K562 (cell line): ENCODE results near the gene GALNT5. TPM values are rescaled to one million over a fixed set of nuclear protein-coding genes. Genes with fewer than 3 reads are reported as not detected.
A peak's percentile ranks its signal among the peaks of the same experiment; 100 is the strongest.

ENCODE experiments used
- ATAC-seq: fragments of 200-7000 bp; cut with Tn5 transposase; 3 replicates; pipeline ENCODE4 v1.9.1; 2020; ENCODE audit warnings: moderate library complexity
- BruUV-seq: library from RNA; stranded (reverse); fragments of 400-500 nt; replicated peaks from 2 replicates; lab custom pipeline; 2021; lab: Mats Ljungman, UMichigan
- CTCF ChIA-PET: fragments of 300-600 bp; formaldehyde crosslinking; extraction: SDS; loops from one replicate; lab custom pipeline; 2021; ENCODE audit warnings: low intra/inter-chr PET ratio; lab: Yijun Ruan, JAX
- POLR2A ChIA-PET: fragments of 300-600, 350-650 bp; sonication (Branson Sonifier 250); formaldehyde crosslinking; extraction: SDS; loops from one replicate; lab custom pipeline; 2021; ENCODE audit warnings: antibody characterized with exemption, inconsistent platforms; lab: Yijun Ruan, JAX
- DNase-seq, 4 experiments: peaks; one replicate each; pipeline versions ENCODE4 v3.0.0 to v3.0.0-alpha.2; 2011 to 2018; ENCODE audit warnings: low spot score in 3 of 4, mixed read lengths in 3 of 4; ENCODE audit errors: extremely low read depth in 1 of 4
- FAIRE-seq: peaks from 2 replicates; lab custom pipeline; 2011; peaks lifted over from hg19 to GRCh38; lab: Jason Lieb, UNC
- H2AFZ ChIP-seq: 2 replicates; pipeline ENCODE4 v1.6.0; 2011; ENCODE audit warnings: low read depth, low read length, control low read depth, inconsistent platforms
- H3K27ac ChIP-seq: fragments of 200-600 bp; 3 replicates; pipeline ENCODE4 v1.8.0; 2011; ENCODE audit warnings: low read depth, mild to moderate bottlenecking, control low read depth, inconsistent platforms, low read length, moderate library complexity, mixed read lengths; ENCODE audit errors: extremely low read depth
- H3K27me3 ChIP-seq, 2 experiments: fragments of 300-600 bp in 1 of 2; 2 replicates in 1 of 2; 3 replicates in 1 of 2; pipeline versions ENCODE4 v1.6.0 to v1.8.0; 2011; ENCODE audit warnings: inconsistent platforms in 2 of 2, low read length in 2 of 2, mild to moderate bottlenecking in 1 of 2, mixed read lengths in 1 of 2, moderate library complexity in 1 of 2; ENCODE audit not compliant: control insufficient read depth in 2 of 2, insufficient read depth in 2 of 2
- H3K36me3 ChIP-seq: fragments of 300-600 bp; 3 replicates; pipeline ENCODE4 v1.8.0; 2011; ENCODE audit warnings: mild to moderate bottlenecking, low read length, inconsistent platforms; ENCODE audit not compliant: control insufficient read depth, insufficient read depth
- H3K4me1 ChIP-seq, 2 experiments: fragments of 200-600 bp in 1 of 2; replicated peaks in 1 of 2; 2 replicates in 1 of 2; 3 replicates in 1 of 2; pipeline versions ENCODE4 v1.5.1 to v1.8.0; 2011; ENCODE audit warnings: inconsistent platforms in 2 of 2, low read length in 2 of 2, mild to moderate bottlenecking in 1 of 2, mixed read lengths in 1 of 2, moderate library complexity in 1 of 2; ENCODE audit not compliant: control insufficient read depth in 2 of 2, insufficient read depth in 2 of 2
- H3K4me2 ChIP-seq: 2 replicates; pipeline ENCODE4 v1.6.1; 2011; ENCODE audit warnings: low read length, control low read depth, inconsistent platforms, mixed read lengths; ENCODE audit not compliant: insufficient read depth
- H3K4me3 ChIP-seq: fragments of 200-600 bp; sonication (generic), shearing (Covaris generic); 2 replicates; pipeline ENCODE4 v1.5.1; 2016; ENCODE audit warnings: control low read depth, inconsistent platforms
- H3K79me2 ChIP-seq: fragments of 200-600 bp; 3 replicates; pipeline ENCODE4 v1.8.0; 2011; ENCODE audit warnings: low read length, inconsistent platforms; ENCODE audit not compliant: control insufficient read depth, insufficient read depth
- H3K9ac ChIP-seq, 2 experiments: 2 replicates each; pipeline versions ENCODE4 v1.6.0 to v1.6.1; 2011; ENCODE audit warnings: low read depth in 2 of 2, low read length in 2 of 2, control low read depth in 1 of 2, inconsistent platforms in 1 of 2, mild to moderate bottlenecking in 1 of 2, mixed read lengths in 1 of 2; ENCODE audit not compliant: insufficient read depth in 1 of 2
- H3K9me1 ChIP-seq: one replicate; pipeline ENCODE4 v1.6.0; 2011; ENCODE audit warnings: inconsistent platforms, mild to moderate bottlenecking, low read length, moderate library complexity; ENCODE audit not compliant: control insufficient read depth, insufficient read depth
- H3K9me3 ChIP-seq: replicated peaks from 2 replicates; pipeline ENCODE4 v1.5.1; 2011; ENCODE audit warnings: low read depth, low read length, inconsistent platforms; ENCODE audit not compliant: control insufficient read depth, insufficient read depth
- H4K20me1 ChIP-seq: replicated peaks from 2 replicates; pipeline ENCODE4 v1.6.1; 2011; ENCODE audit warnings: low read length, inconsistent platforms, mixed read lengths; ENCODE audit not compliant: control insufficient read depth, insufficient read depth
- ARID1B ChIP-seq: fragments of 450-650 bp; IDR thresholded peaks from 2 replicates; pipeline ENCODE4 v1.6.1; 2016; ENCODE audit warnings: antibody characterized with exemption, mild to moderate bottlenecking, inconsistent platforms
- BCOR ChIP-seq: fragments of 450-650 bp; IDR thresholded peaks from 2 replicates; pipeline ENCODE4 v1.6.1; 2016
- CBX3 ChIP-seq, 2 experiments: IDR thresholded peaks; 1 replicate in 1 of 2; 2 replicates in 1 of 2; pipeline ENCODE4 v1.6.1; 2012; ENCODE audit warnings: inconsistent platforms in 2 of 2, low read length in 2 of 2, borderline replicate concordance in 1 of 2, control low read depth in 1 of 2
- CC2D1A ChIP-seq: fragments of 450-650 bp; IDR thresholded peaks from 2 replicates; pipeline ENCODE4 v1.6.1; 2017; ENCODE audit warnings: mild to moderate bottlenecking
- CHAMP1 ChIP-seq: fragments of 450-650 bp; IDR thresholded peaks from 2 replicates; pipeline ENCODE4 v1.6.1; 2016; ENCODE audit warnings: mild to moderate bottlenecking
- DPF2 ChIP-seq: fragments of 450-650 bp; IDR thresholded peaks from 2 replicates; pipeline ENCODE4 v1.6.1; 2016
- KLF1 ChIP-seq: fragments of 450-650 bp; IDR thresholded peaks from 2 replicates; pipeline ENCODE4 v1.6.1; 2016; ENCODE audit warnings: missing genetic modification characterization, missing compliant biosample characterization
- MYNN ChIP-seq, 2 experiments: sonication (generic); formaldehyde crosslinking in 1 of 2; IDR thresholded peaks; 2 replicates each; pipeline versions ENCODE4 v1.5.0 to v1.6.1; 2016 to 2020; ENCODE audit warnings: antibody characterized with exemption in 1 of 2, missing genetic modification reagents in 1 of 2
- SMARCA4 ChIP-seq: fragments of 450-650 bp; IDR thresholded peaks from 2 replicates; pipeline ENCODE4 v1.6.1; 2016
- SMARCE1 ChIP-seq: fragments of 450-650 bp; IDR thresholded peaks from 2 replicates; pipeline ENCODE4 v1.7.1; 2016; ENCODE audit warnings: mild to moderate bottlenecking
- SPI1 ChIP-seq: IDR thresholded peaks from 2 replicates; pipeline ENCODE4 v1.6.1; 2011; ENCODE audit warnings: low read depth, low read length, control low read depth, borderline replicate concordance
- TRIM24 ChIP-seq, 2 experiments: fragments of 450-650 bp; IDR thresholded peaks; 2 replicates each; pipeline ENCODE4 v1.6.1; 2016
- YBX1 ChIP-seq: fragments of 450-650 bp; IDR thresholded peaks from 2 replicates; pipeline ENCODE4 v1.7.1; 2016; ENCODE audit warnings: mild to moderate bottlenecking
- in situ Hi-C: fragments of 300-500 bp; cut with MboI; formaldehyde crosslinking; loops from 4 replicates; pipeline ENCODE4 v1.15.0; 2018; ENCODE audit warnings: inconsistent platforms, mixed read lengths
- intact Hi-C: fragments of 100-400 bp; cut with micrococcal nuclease; formaldehyde crosslinking; loops from 2 replicates; pipeline ENCODE4 v1.14.2; 2022
- polyA plus RNA-seq, 8 experiments: library from polyadenylated mRNA; depleted of rRNA in 4 of 8; stranded (reverse) in 5 of 8; unstranded in 3 of 8; fragments of >200 nt; fragmentation: Nextera tagmentation in 2 of 8; fragmentation: Illumina TruSeq in 1 of 8; extraction: Ambion mirVana in 2 of 8; extraction: Trizol in 1 of 8; gene quantifications; 2 replicates each; pipeline versions ENCODE4 v1.2.1 to v1.2.3, GENCODE V29; 2011 to 2014; ENCODE audit warnings: inconsistent platforms in 1 of 8, missing spikeins in 1 of 8
- total RNA-seq, 7 experiments: library from RNA; depleted of rRNA in 6 of 7; stranded (reverse); fragments of >200 nt in 6 of 7; fragmentation: Illumina TruSeq in 2 of 7; extraction: Trizol in 2 of 7; gene quantifications; 2 replicates each; pipeline versions ENCODE4 v1.2.1 to v1.2.3, GENCODE V29; 2011 to 2021; ENCODE audit warnings: low replicate concordance in 1 of 7
- TF ChIP-seq, protein P1 (sequence below): IDR thresholded peaks from 2 replicates; pipeline ENCODE4 v1.6.1; 2016; ENCODE audit warnings: missing genetic modification characterization, missing compliant biosample characterization

Gene GALNT5
- total and polyA plus RNA-seq, 9 of the 15 experiments (the other 6 are each of a cell fraction or from before 2014, with no cell fraction given): 21.6 to 73.0 (median 54.7) TPM

DNA sequence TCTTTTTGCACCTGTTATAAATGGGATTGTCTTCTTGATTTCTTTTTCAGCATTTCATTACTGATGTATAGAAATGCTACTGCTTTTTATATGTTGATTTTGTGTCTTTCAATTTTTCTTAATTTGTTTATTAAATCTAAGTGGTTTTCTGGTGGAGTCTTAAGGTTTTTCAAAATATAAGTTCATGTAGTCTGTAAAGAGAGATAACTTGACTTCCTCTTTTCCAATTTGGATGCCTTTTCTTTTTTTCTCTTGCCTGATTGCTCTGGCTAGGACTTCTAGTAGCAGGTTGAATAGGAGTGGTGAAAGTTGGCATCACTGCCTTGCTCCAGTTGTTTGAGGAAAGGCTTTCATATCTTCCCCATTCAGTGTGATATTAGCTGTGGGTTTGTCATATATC lies 28.6 kb upstream of the GALNT5 start:
- H2AFZ ChIP-seq: no peak overlapping the region
- CTCF ChIA-PET: no interaction called here
- H3K36me3 ChIP-seq: no peaks in the 10 kb centered on the region
- no peaks in the 10 kb centered on the region for H3K79me2 ChIP-seq
- peak; percentile 10; the same call in 1 of the 2 replicates for TF ChIP-seq BCOR
- TF ChIP-seq YBX1: no peak
- TF ChIP-seq SPI1: peak; percentile 97
- TF ChIP-seq, protein P1, sequence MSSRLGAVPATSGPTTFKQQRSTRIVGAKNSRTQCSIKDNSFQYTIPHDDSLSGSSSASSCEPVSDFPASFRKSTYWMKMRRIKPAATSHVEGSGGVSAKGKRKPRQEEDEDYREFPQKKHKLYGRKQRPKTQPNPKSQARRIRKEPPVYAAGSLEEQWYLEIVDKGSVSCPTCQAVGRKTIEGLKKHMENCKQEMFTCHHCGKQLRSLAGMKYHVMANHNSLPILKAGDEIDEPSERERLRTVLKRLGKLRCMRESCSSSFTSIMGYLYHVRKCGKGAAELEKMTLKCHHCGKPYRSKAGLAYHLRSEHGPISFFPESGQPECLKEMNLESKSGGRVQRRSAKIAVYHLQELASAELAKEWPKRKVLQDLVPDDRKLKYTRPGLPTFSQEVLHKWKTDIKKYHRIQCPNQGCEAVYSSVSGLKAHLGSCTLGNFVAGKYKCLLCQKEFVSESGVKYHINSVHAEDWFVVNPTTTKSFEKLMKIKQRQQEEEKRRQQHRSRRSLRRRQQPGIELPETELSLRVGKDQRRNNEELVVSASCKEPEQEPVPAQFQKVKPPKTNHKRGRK (tag): no peak
- peak; percentile 63 for TF ChIP-seq ARID1B
- TF ChIP-seq DPF2: peak; percentile 44; the same call in 1 of the 2 replicates
- TF ChIP-seq SMARCE1: 0 out of 2 replicates have a peak, but pooled peaks have one; percentile 19
- TF ChIP-seq TRIM24 (IDR thresholded peaks at IDR 0.05): peak; percentile 68 to 83; a peak in 3 of 4 replicates
- TF ChIP-seq SMARCA4: peak; percentile 59; the same call in 1 of the 2 replicates
- TF ChIP-seq CC2D1A: 0 out of 2 replicates have a peak, but pooled peaks have one; percentile 17
- TF ChIP-seq CHAMP1: 0 out of 2 replicates have a peak, but pooled peaks have one; percentile 33
- peak; percentile 96 for TF ChIP-seq MYNN (IDR thresholded peaks at IDR 0.05)
- TF ChIP-seq MYNN (CRISPR knock-in tag; IDR thresholded peaks at IDR 0.05): no peak
- TF ChIP-seq KLF1: no peak
- TF ChIP-seq CBX3 (IDR thresholded peaks at IDR 0.05; ENCODE audit: borderline replicate concordance in 1 of 2, low read length in 2 of 2): peak in 1 of 2 experiments; percentile 91; a peak in 1 of 3 replicates
- TF ChIP-seq, all 486 proteins: peak for 11
- ATAC-seq (no peak), FAIRE-seq (no peak), DNase-seq (no peak)
- no TSS peak for BruUV-seq
- intact Hi-C loops: no loop called here
- Histone ChIP-seq H3K27me3 (no peaks in the 10 kb centered on the region), H3K9ac (no peak overlapping the region), H3K4me1 (peaks cover 3 to 6% of the 10 kb centered on the region in 2 experiments; a peak in 3 of 5 replicates), H3K27ac (no peak overlapping the region), H3K9me1 (no peaks in the 10 kb centered on the region), H3K4me2 (no peak overlapping the region), H3K4me3 (no peak overlapping the region), H3K9me3 (peaks cover 5% of the 10 kb centered on the region; the same call in 1 of the 2 replicates), H4K20me1 (no peaks in the 10 kb centered on the region)
- POLR2A ChIA-PET: interaction anchor here (0.6 to 1.3 kb wide), 2 partner anchors 14 to 48 kb away, joined by 3 to 5 read pairs; no protein-coding TSS in a partner anchor
- in situ Hi-C loops: no loop called here
